Keratinocyte (primary cell): Measurements from ENCODE around the gene CACNB4. TPM values are rescaled to one million over a fixed set of nuclear protein-coding genes. Genes with fewer than 3 reads are reported as not detected.
"Not testable (repeated sequence)": the region's sequence is repeated elsewhere in the genome, so short reads cannot be mapped to it uniquely, and the experiment has no call there.

ENCODE experiments used
- DNase-seq: peaks from one replicate; pipeline ENCODE4 v3.0.0-alpha.2; 2011; ENCODE audit warnings: low read depth, missing footprints, low spot score
- FAIRE-seq: peaks from 2 replicates; lab custom pipeline; 2011; peaks lifted over from hg19 to GRCh38; lab: Jason Lieb, UNC
- H2AFZ ChIP-seq: 2 replicates; pipeline ENCODE4 v1.6.0; 2012; ENCODE audit warnings: low read length, control low read depth, inconsistent platforms; ENCODE audit not compliant: control insufficient read depth
- H3K27ac ChIP-seq: 2 replicates; pipeline ENCODE4 v1.5.1; 2011; ENCODE audit warnings: low read length; ENCODE audit not compliant: control insufficient read depth, insufficient read depth
- H3K27me3 ChIP-seq: 3 replicates; pipeline ENCODE4 v1.6.0; 2011; ENCODE audit warnings: low read length; ENCODE audit not compliant: control insufficient read depth, insufficient read depth; ENCODE audit errors: extremely low read depth
- H3K36me3 ChIP-seq, 2 experiments: 2 replicates in 1 of 2; 3 replicates in 1 of 2; pipeline ENCODE4 v1.5.1; 2011; ENCODE audit warnings: low read length in 2 of 2, mild to moderate bottlenecking in 1 of 2; ENCODE audit not compliant: control insufficient read depth in 2 of 2, insufficient read depth in 2 of 2; ENCODE audit errors: extremely low read depth in 1 of 2
- H3K4me1 ChIP-seq: 3 replicates; pipeline ENCODE4 v1.5.1; 2011; ENCODE audit warnings: low read length; ENCODE audit not compliant: control insufficient read depth, insufficient read depth; ENCODE audit errors: extremely low read depth
- H3K4me2 ChIP-seq: 3 replicates; pipeline ENCODE4 v1.6.0; 2011; ENCODE audit warnings: low read depth, low read length; ENCODE audit not compliant: control insufficient read depth, insufficient read depth; ENCODE audit errors: extremely low read depth
- H3K4me3 ChIP-seq, 3 experiments: fragments of 200-600 bp in 1 of 3; sonication (generic) in 1 of 3; 2 replicates in 2 of 3; 3 replicates in 1 of 3; pipeline ENCODE4 v1.5.1; 2011 to 2016; ENCODE audit warnings: low read length in 3 of 3, mild to moderate bottlenecking in 3 of 3, control low read depth in 2 of 3, inconsistent platforms in 1 of 3, low read depth in 1 of 3, mixed read lengths in 1 of 3, mixed run types in 1 of 3, moderate library complexity in 1 of 3; ENCODE audit not compliant: control insufficient read depth in 2 of 3, insufficient read depth in 2 of 3; ENCODE audit errors: extremely low read depth in 1 of 3
- H3K79me2 ChIP-seq: 2 replicates; pipeline ENCODE4 v1.6.0; 2012; ENCODE audit warnings: low read length; ENCODE audit not compliant: control insufficient read depth, insufficient read depth
- H3K9ac ChIP-seq: 3 replicates; pipeline ENCODE4 v1.6.0; 2011; ENCODE audit warnings: low read length; ENCODE audit not compliant: control insufficient read depth, insufficient read depth; ENCODE audit errors: extremely low read depth
- H3K9me1 ChIP-seq: 3 replicates; pipeline ENCODE4 v1.6.0; 2011; ENCODE audit warnings: low read length; ENCODE audit not compliant: control insufficient read depth, insufficient read depth; ENCODE audit errors: extremely low read depth
- H3K9me3 ChIP-seq: 2 replicates; pipeline ENCODE4 v1.5.1; 2012; ENCODE audit warnings: low read depth, low read length; ENCODE audit not compliant: control insufficient read depth
- H4K20me1 ChIP-seq: 3 replicates; pipeline ENCODE4 v1.6.0; 2011; ENCODE audit warnings: low read length; ENCODE audit not compliant: control insufficient read depth, insufficient read depth; ENCODE audit errors: extremely low read depth
- EZH2 ChIP-seq: IDR thresholded peaks from one replicate; pipeline ENCODE4 v1.6.1; 2012; ENCODE audit warnings: inconsistent platforms, mild to moderate bottlenecking, low read length, moderate library complexity
- dilution Hi-C: fragments of 300-500 bp; cut with MboI; formaldehyde crosslinking; loops from one replicate; pipeline ENCODE4 v1.7.0; 2020; ENCODE audit warnings: low sequenced_read_pairs; ENCODE audit not compliant: extremely low pct_ligation_motif_present
- polyA plus RNA-seq, 5 experiments: library from polyadenylated mRNA; depleted of rRNA in 3 of 5; stranded (reverse) in 3 of 5; stranded (forward) in 1 of 5; unstranded in 1 of 5; fragments of >200 nt; gene quantifications; 1 replicate in 1 of 5; 2 replicates in 3 of 5; 3 replicates in 1 of 5; pipeline versions ENCODE4 v1.2.1 to v1.2.3, GENCODE V29; 2011 to 2012; ENCODE audit warnings: missing spikeins in 2 of 5, low read depth in 1 of 5, low replicate concordance in 1 of 5
- TF ChIP-seq, protein P1 (sequence below), 3 experiments: IDR thresholded peaks in 1 of 3; conservative IDR thresholded peaks in 1 of 3; optimal IDR thresholded peaks in 1 of 3; 2 replicates in 2 of 3; 3 replicates in 1 of 3; pipeline versions ENCODE3 to v1.5.1; 2011; ENCODE audit warnings: low read length in 3 of 3, mild to moderate bottlenecking in 3 of 3, moderate library complexity in 2 of 3, control low read depth in 1 of 3, inconsistent platforms in 1 of 3; ENCODE audit not compliant: insufficient read depth in 2 of 3; ENCODE audit errors: extremely low read depth in 1 of 3

Gene CACNB4
- polyA plus RNA-seq, 1 donor (not counting 4 experiments of a cell fraction or from before 2014, with no cell fraction given) = 0.30 TPM

- Histone ChIP-seq H3K36me3 (no peaks in the 10 kb centered on the region), H2AFZ (no peak overlapping the region), H3K9me3 (no peaks in the 10 kb centered on the region), H3K27ac (no peak overlapping the region), H3K27me3 (peaks cover 5% of the 10 kb centered on the region), H3K4me2 (no peak overlapping the region), H3K79me2 (no peaks in the 10 kb centered on the region), H3K9ac (no peak overlapping the region), H3K4me3 (no peak overlapping the region), H3K9me1 (no peaks in the 10 kb centered on the region), H3K4me1 (no peaks in the 10 kb centered on the region), H4K20me1 (no peaks in the 10 kb centered on the region)
- DNase-seq (no peak), FAIRE-seq (no peak)
- TF ChIP-seq, protein P1, sequence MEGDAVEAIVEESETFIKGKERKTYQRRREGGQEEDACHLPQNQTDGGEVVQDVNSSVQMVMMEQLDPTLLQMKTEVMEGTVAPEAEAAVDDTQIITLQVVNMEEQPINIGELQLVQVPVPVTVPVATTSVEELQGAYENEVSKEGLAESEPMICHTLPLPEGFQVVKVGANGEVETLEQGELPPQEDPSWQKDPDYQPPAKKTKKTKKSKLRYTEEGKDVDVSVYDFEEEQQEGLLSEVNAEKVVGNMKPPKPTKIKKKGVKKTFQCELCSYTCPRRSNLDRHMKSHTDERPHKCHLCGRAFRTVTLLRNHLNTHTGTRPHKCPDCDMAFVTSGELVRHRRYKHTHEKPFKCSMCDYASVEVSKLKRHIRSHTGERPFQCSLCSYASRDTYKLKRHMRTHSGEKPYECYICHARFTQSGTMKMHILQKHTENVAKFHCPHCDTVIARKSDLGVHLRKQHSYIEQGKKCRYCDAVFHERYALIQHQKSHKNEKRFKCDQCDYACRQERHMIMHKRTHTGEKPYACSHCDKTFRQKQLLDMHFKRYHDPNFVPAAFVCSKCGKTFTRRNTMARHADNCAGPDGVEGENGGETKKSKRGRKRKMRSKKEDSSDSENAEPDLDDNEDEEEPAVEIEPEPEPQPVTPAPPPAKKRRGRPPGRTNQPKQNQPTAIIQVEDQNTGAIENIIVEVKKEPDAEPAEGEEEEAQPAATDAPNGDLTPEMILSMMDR (optimal IDR thresholded peaks at IDR 0.05 in 1 of 3, IDR thresholded peaks at IDR 0.05 in 1 of 3, conservative IDR thresholded peaks at IDR 0.05 in 1 of 3; ENCODE audit: extremely low read depth in 1 of 3, insufficient read depth in 2 of 3, low read length in 3 of 3) = no peak
- no peak for TF ChIP-seq EZH2
- dilution Hi-C loops = no loop called here
These were observed 74.4 kb downstream of the CACNB4 start for GRCh38 chr2:152024477-152024876.

- FAIRE-seq (no peak), DNase-seq (no peak)
- Histone ChIP-seq H3K27ac (no peak overlapping the region), H3K79me2 (no peaks in the 10 kb centered on the region), H3K36me3 (no peaks in the 10 kb centered on the region), H3K4me3 (no peak overlapping the region), H4K20me1 (no peaks in the 10 kb centered on the region), H3K4me2 (no peak overlapping the region), H3K9me3 (no peaks in the 10 kb centered on the region), H3K4me1 (no peaks in the 10 kb centered on the region), H3K9me1 (no peaks in the 10 kb centered on the region), H3K27me3 (peaks cover 5% of the 10 kb centered on the region), H2AFZ (no peak overlapping the region), H3K9ac (no peak overlapping the region)
- TF ChIP-seq EZH2 = no peak
- TF ChIP-seq, protein P1 (optimal IDR thresholded peaks at IDR 0.05 in 1 of 3, IDR thresholded peaks at IDR 0.05 in 1 of 3, conservative IDR thresholded peaks at IDR 0.05 in 1 of 3; ENCODE audit: extremely low read depth in 1 of 3, insufficient read depth in 2 of 3, low read length in 3 of 3) = no peak
- dilution Hi-C loops = no loop called here
These were observed 76.8 kb downstream of the CACNB4 start for GRCh38 chr2:152022090-152022489.

GRCh38 chr2:152021001-152021400, 77.8 kb downstream of the CACNB4 start:
- H3K4me1 ChIP-seq, dilution Hi-C loops, H3K79me2 ChIP-seq, H3K27ac ChIP-seq, H3K9me1 ChIP-seq, H2AFZ ChIP-seq, H3K4me3 ChIP-seq, H3K4me2 ChIP-seq, DNase-seq, H3K9ac ChIP-seq, FAIRE-seq, H3K36me3 ChIP-seq, H4K20me1 ChIP-seq, H3K9me3 ChIP-seq, H3K27me3 ChIP-seq: not testable (repeated sequence)
